ENCODE results near the gene OPRL1.

The OPRL1 gene

DNA sequence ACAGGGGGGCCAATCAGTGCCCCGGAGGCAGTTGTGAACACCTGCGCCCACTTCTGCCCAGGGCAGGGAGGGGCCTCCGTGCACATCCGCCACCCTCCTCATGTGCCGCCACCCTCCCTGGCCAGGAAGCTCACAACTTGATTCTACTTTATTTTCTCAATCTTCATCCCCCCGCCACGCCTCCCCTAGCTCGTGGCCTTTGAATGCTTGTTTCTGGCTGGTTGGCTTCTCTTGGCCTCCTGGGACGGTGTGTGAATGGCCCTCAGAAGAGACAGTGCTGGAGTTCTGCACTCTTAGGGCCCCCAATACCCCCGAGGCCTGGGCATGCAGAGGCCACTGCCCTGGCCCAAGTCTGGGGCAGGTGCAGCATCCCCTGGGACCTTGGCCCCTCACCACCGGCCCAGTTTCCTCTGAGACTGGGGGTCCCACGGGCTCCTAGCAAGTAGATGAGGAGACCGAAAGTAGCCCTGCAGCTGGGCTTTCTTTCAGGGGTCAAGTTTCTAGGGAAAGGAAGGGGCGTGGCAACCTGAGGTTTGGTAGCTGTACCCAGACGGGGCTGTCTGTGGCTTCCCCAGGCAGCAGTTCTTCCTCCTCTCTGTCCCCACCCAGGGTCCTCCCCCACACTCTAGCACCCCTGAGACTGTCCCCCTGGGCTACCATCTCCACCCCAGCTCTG is 1.9 kb upstream of the OPRL1 start:
- H3K36me3 ChIP-seq (ENCODE audit: control insufficient read depth in 2 of 2, insufficient read depth in 1 of 2, low read length in 2 of 2), result peaks cover 0 to 12% of the 10 kb centered on the region in 2 experiments; a peak in 1 of 3 replicates
- H3K9me3 ChIP-seq (ENCODE audit: control insufficient read depth, insufficient read depth, low read depth, low read length), result no peaks in the 10 kb centered on the region
- ChIA-PET CTCF (interaction anchor here (1.0 to 1.2 kb wide), 2 partner anchors 8 to 97 kb away, joined by 3 to 4 read pairs; partner anchors contain the start of gene PRPF6), POLR2A (interaction anchor here (1.4 kb wide), 1 partner anchor 15 kb away, joined by 4 read pairs; no protein-coding TSS in a partner anchor)
- no peak overlapping the region for H3K4me3 ChIP-seq (ENCODE audit: low read depth, low read length)
- TF ChIP-seq KLF1 (tag by site-specific recombination; IDR thresholded peaks at IDR 0.05), result peak; percentile 48; the same call in 1 of the 2 replicates
- peak; percentile 60; the same call in 1 of the 2 replicates for TF ChIP-seq KLF9 (tag by site-specific recombination; IDR thresholded peaks at IDR 0.05; ENCODE audit: low read depth)
- TF ChIP-seq, protein P1, sequence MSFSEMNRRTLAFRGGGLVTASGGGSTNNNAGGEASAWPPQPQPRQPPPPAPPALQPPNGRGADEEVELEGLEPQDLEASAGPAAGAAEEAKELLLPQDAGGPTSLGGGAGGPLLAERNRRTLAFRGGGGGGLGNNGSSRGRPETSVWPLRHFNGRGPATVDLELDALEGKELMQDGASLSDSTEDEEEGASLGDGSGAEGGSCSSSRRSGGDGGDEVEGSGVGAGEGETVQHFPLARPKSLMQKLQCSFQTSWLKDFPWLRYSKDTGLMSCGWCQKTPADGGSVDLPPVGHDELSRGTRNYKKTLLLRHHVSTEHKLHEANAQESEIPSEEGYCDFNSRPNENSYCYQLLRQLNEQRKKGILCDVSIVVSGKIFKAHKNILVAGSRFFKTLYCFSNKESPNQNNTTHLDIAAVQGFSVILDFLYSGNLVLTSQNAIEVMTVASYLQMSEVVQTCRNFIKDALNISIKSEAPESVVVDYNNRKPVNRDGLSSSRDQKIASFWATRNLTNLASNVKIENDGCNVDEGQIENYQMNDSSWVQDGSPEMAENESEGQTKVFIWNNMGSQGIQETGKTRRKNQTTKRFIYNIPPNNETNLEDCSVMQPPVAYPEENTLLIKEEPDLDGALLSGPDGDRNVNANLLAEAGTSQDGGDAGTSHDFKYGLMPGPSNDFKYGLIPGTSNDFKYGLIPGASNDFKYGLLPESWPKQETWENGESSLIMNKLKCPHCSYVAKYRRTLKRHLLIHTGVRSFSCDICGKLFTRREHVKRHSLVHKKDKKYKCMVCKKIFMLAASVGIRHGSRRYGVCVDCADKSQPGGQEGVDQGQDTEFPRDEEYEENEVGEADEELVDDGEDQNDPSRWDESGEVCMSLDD (tag by site-specific recombination; IDR thresholded peaks at IDR 0.05), result 0 out of 2 replicates have a peak, but pooled peaks have one; percentile 2
- no peak for TF ChIP-seq ZNF529 (tag by site-specific recombination; IDR thresholded peaks at IDR 0.05; ENCODE audit: insufficient replicate concordance)
- H3K27ac ChIP-seq (ENCODE audit: extremely low read depth, low read depth, low read length), result no peak overlapping the region
- peaks cover 10% of the 10 kb centered on the region for H3K4me1 ChIP-seq (ENCODE audit: control insufficient read depth, insufficient read depth, low read length)

DNA sequence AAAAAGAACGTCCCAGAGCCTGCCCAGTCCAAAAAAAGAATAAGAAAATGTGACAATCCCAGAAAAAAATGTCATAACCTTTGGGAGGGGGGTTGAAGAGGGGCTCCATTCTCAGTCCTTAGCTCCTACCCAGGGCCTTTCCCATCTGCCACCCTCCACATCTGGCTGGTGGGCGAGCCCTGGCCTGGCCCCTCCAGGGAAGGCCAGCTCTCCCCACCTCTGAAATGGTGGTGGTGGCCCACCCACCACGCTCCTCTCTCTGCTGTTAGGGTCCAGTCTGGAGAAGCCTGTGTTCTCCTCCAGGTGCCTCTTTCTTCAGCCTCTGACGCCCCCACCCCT is 979 bp upstream of the OPRL1 start:
- POLR2A ChIA-PET, result no interaction called here
- TF ChIP-seq, protein P2, sequence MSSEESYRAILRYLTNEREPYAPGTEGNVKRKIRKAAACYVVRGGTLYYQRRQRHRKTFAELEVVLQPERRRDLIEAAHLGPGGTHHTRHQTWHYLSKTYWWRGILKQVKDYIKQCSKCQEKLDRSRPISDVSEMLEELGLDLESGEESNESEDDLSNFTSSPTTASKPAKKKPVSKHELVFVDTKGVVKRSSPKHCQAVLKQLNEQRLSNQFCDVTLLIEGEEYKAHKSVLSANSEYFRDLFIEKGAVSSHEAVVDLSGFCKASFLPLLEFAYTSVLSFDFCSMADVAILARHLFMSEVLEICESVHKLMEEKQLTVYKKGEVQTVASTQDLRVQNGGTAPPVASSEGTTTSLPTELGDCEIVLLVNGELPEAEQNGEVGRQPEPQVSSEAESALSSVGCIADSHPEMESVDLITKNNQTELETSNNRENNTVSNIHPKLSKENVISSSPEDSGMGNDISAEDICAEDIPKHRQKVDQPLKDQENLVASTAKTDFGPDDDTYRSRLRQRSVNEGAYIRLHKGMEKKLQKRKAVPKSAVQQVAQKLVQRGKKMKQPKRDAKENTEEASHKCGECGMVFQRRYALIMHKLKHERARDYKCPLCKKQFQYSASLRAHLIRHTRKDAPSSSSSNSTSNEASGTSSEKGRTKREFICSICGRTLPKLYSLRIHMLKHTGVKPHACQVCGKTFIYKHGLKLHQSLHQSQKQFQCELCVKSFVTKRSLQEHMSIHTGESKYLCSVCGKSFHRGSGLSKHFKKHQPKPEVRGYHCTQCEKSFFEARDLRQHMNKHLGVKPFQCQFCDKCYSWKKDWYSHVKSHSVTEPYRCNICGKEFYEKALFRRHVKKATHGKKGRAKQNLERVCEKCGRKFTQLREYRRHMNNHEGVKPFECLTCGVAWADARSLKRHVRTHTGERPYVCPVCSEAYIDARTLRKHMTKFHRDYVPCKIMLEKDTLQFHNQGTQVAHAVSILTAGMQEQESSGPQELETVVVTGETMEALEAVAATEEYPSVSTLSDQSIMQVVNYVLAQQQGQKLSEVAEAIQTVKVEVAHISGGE (tag by site-specific recombination; conservative IDR thresholded peaks at IDR 0.05; ENCODE audit: low read depth), result no peak
- TF ChIP-seq, protein P3, sequence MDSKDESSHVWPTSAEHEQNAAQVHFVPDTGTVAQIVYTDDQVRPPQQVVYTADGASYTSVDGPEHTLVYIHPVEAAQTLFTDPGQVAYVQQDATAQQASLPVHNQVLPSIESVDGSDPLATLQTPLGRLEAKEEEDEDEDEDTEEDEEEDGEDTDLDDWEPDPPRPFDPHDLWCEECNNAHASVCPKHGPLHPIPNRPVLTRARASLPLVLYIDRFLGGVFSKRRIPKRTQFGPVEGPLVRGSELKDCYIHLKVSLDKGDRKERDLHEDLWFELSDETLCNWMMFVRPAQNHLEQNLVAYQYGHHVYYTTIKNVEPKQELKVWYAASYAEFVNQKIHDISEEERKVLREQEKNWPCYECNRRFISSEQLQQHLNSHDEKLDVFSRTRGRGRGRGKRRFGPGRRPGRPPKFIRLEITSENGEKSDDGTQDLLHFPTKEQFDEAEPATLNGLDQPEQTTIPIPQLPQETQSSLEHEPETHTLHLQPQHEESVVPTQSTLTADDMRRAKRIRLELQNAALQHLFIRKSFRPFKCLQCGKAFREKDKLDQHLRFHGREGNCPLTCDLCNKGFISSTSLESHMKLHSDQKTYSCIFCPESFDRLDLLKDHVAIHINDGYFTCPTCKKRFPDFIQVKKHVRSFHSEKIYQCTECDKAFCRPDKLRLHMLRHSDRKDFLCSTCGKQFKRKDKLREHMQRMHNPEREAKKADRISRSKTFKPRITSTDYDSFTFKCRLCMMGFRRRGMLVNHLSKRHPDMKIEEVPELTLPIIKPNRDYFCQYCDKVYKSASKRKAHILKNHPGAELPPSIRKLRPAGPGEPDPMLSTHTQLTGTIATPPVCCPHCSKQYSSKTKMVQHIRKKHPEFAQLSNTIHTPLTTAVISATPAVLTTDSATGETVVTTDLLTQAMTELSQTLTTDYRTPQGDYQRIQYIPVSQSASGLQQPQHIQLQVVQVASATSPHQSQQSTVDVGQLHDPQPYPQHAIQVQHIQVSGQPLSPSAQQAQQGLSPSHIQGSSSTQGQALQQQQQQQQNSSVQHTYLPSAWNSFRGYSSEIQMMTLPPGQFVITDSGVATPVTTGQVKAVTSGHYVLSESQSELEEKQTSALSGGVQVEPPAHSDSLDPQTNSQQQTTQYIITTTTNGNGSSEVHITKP (tag by site-specific recombination; IDR thresholded peaks at IDR 0.05), result peak; percentile 50
- no peak for TF ChIP-seq GLI4 (tag by site-specific recombination; IDR thresholded peaks at IDR 0.05)
- no peak for TF ChIP-seq ZNF423 (tag by site-specific recombination; IDR thresholded peaks at IDR 0.05)
- CTCF ChIA-PET, result interaction anchor here (1.0 to 1.2 kb wide), 3 partner anchors 9 to 40 kb away, joined by 3 read pairs; no protein-coding TSS in a partner anchor
- Histone ChIP-seq H3K4me1 (ENCODE audit: control insufficient read depth, insufficient read depth, low read length) (peaks cover 10% of the 10 kb centered on the region), H3K9me3 (ENCODE audit: control insufficient read depth, insufficient read depth, low read depth, low read length) (no peaks in the 10 kb centered on the region), H3K4me3 (ENCODE audit: low read depth, low read length) (peak overlapping the region; percentile 51), H3K27ac (ENCODE audit: extremely low read depth, low read depth, low read length) (peak overlapping the region; percentile 68; the same call in 1 of the 2 replicates), H3K36me3 (ENCODE audit: control insufficient read depth in 2 of 2, insufficient read depth in 1 of 2, low read length in 2 of 2) (peaks cover 0 to 7% of the 10 kb centered on the region in 2 experiments; a peak in 1 of 3 replicates)

Data from HEK293 (cell line).